GM19463 (cell line): Measurements from ENCODE around the gene STK32B.

Experiments
- ATAC-seq: cut with Tn5 transposase; IDR thresholded peaks from one replicate; pipeline ENCODE4 v1.9.1; 2021; ENCODE audit warnings: mild to moderate bottlenecking, moderate library complexity; ENCODE audit not compliant: unreplicated experiment

The STK32B gene

GRCh38 chr4:5462254-5462835 lies 411.1 kb downstream of the STK32B start:
- no peak for ATAC-seq

GRCh38 chr4:5462896-5463295 lies 411.6 kb downstream of the STK32B start:
- ATAC-seq: no peak

GRCh38 chr4:5463361-5463760 lies 412.1 kb downstream of the STK32B start:
- ATAC-seq: no peak

GRCh38 chr4:5463936-5464650 lies 412.8 kb downstream of the STK32B start:
- no peak for ATAC-seq

GRCh38 chr4:5465529-5465928 lies 414.2 kb downstream of the STK32B start:
- ATAC-seq: no peak

- ATAC-seq: no peak
Measured at GRCh38 chr4:5465956-5466355, 414.7 kb downstream of the STK32B start.

GRCh38 chr4:5467111-5467510 lies 415.8 kb downstream of the STK32B start:
- ATAC-seq: no peak

- ATAC-seq: no peak
Measured at GRCh38 chr4:5469151-5469775, 418.0 kb downstream of the STK32B start.

- ATAC-seq: no peak
Measured at GRCh38 chr4:5469861-5470260, 418.6 kb downstream of the STK32B start.

- no peak for ATAC-seq
Measured at GRCh38 chr4:5470318-5471198, 419.3 kb downstream of the STK32B start.

- ATAC-seq: no peak
Measured at GRCh38 chr4:5471206-5471605, 419.9 kb downstream of the STK32B start.

GRCh38 chr4:5471691-5472090 lies 420.4 kb downstream of the STK32B start:
- ATAC-seq: no peak

GRCh38 chr4:5472160-5472591 lies 420.9 kb downstream of the STK32B start:
- no peak for ATAC-seq

- no peak for ATAC-seq
Measured at GRCh38 chr4:5473125-5473524, 421.8 kb downstream of the STK32B start.

- ATAC-seq: no peak
Measured at GRCh38 chr4:5474756-5475155, 423.5 kb downstream of the STK32B start.

- ATAC-seq: no peak
Measured at GRCh38 chr4:5477613-5478012, 426.3 kb downstream of the STK32B start.

GRCh38 chr4:5478169-5478568 lies 426.9 kb downstream of the STK32B start:
- ATAC-seq: no peak

- ATAC-seq: no peak
Measured at GRCh38 chr4:5478697-5479096, 427.4 kb downstream of the STK32B start.

- ATAC-seq: no peak
Measured at GRCh38 chr4:5479518-5480060, 428.3 kb downstream of the STK32B start.

- no peak for ATAC-seq
Measured at GRCh38 chr4:5488413-5488812, 437.1 kb downstream of the STK32B start.

- ATAC-seq: no peak
Measured at GRCh38 chr4:5489260-5489659, 438.0 kb downstream of the STK32B start.
